Stimulated activated CD8-positive, alpha-beta memory T cell treated with anti-CD3 and anti-CD28 coated beads, Interleukin-15, amount 100 ng/mL, for 24 hours (primary cell): Measurements from ENCODE around the gene KCTD11.

ENCODE experiments used
- DNase-seq: peaks from one replicate; pipeline ENCODE4 v3.0.0-alpha.2; 2020; ENCODE audit warnings: low read depth

Gene KCTD11

DNA sequence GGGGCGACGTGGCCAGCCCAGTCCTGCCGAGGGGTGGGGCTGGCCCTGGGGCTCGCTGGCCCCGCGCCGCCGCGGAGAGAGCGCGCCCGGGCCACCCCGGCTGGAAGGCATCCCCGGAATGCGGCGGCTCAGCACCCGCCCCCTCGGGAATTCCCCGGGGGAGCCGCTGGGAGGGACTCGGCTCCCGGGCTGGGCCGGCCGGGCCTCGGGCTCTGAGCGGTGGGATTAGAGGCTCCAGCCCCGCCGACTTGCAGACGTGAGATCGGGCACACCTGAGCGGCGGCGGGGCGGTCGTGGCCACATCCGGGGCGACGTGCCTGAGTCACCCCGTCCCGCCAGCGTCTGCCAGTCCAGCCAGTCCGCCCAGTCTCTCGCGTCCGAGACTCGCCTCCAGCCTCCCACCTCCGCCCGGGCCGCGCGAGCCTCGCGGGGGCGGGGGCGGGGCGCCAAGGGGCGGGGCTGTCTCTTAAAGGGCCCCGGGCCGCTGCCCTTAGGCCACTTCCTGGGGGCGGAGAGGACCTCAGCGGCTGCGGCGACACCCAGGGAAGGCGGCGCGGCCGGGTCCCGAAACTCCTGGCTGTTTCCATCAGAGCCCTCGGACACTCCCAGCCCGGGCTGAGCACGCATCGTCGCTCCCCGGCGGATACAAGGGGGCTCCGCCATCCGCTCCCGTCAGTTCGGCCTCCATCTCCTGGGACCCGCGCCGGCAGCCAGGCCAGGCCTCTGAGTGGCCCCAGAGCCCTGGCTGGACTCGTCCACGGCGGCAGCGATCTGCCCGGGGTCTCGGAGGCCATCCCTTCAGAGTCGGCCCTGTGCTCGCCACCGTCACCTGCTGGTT is at the start of gene KCTD11:
Gene KCTD11, plus strand, starts transcription at position 498 of the 838 bp plus-strand sequence.
- DNase-seq, result peak; percentile 43

DNA sequence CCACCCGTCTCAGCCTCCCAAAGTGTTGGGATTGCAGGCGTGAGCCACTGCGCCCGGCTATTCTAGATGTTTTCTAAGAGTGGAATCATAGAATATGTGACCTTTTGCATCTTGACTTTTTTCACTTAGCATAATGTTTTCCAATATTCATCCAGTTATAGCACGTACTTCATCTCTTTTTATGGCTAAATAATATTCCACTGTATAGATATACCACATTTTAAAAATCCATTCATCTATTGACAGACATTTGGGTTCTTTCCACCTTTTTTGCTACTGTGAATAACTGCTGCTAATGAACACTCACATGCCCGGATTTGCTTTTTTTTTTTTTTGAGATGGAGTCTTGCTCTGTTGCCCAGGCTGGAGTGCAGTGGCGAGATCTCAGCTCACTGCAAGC is 47.8 kb upstream of the KCTD11 start:
- DNase-seq, result no peak

DNA sequence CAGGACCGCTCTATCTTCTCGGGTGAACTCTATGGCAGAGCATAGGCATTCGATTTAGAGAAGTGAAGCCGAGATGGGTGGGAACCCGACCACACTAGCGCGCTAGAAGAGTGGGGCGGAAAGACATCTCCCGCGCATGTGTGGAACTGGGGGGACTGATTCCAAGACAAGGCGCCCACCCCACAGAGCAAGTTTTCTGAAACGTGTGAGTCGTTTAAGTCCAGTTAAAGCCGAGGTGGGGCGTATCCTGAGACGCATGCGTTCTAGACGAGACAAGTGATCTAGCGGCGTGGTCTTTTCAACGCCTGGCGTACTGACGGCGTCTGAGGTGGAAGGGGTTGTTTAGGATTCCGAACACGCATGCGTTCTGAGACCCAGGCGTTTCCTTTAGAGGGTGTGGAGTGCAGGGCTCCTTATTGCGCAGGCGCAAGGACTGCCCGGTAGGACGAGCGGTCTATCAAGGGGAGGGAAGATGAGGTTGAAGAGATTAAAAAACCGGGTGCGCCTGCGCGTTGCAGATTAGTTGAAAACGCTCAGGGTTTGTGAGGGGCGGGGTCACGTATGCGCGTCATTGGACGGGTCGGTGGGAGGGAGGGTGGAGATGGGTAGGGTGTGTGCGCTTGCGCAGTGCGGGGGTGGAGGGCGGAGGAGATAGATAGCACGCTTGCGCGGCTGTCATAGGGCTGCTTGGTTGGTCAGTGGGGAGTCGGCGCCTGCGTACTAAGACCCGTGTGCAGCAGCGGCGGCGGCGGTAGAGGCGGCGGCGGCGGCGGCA is 44.9 kb upstream of the KCTD11 start, which contains the start of gene EIF5A:
Gene EIF5A, plus strand, starts transcription at position 718 of the 775 bp plus-strand sequence. CDS start 2,008 bp downstream, outside the sequence.
- peak; percentile 100 for DNase-seq

DNA sequence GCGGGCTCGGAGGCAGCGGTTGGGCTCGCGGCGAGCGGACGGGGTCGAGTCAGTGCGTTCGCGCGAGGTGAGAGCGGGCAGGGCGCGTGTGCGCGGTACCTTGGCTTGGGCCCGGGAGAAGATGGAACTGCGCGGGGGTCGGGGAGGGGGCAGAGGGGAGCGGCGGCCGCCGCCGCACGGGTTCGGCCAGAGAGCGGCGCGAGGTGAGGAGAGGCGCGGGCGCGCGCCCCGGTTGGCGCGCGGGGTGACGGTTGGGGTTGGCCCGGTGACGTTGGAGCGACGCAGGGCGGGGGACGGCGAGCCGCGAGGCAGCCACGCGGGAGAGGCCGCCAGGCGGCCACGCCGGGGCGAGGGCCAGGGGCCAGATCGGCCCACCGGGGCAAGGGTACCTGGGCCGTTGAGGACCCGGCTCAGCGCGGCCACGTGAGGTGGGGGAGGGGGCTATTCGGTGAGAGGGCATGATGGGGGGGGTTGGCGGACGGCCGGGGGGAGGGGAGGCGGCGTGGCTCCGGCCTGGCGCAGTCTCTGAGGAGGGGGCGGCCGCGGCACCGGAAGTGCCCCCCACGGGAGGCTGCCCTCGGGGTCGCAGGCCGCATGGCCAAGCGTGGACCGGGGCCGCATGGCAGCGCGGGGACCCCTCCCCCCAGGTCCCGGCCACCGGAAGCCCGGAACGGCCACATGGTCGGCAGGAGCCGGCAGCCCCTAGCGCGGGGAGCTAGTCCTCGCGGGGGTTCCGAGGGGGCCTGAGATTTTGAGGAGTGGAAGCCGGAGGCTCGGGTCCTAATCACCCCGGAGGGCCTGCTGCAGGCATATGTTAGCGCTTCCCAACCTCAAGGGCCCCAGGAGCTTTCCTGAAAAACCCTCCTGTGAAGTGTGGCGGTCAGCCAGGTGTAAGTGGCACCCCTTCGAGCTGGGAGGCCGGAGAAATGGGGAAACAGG is 44.0 kb upstream of the KCTD11 start:
- no peak for DNase-seq

DNA sequence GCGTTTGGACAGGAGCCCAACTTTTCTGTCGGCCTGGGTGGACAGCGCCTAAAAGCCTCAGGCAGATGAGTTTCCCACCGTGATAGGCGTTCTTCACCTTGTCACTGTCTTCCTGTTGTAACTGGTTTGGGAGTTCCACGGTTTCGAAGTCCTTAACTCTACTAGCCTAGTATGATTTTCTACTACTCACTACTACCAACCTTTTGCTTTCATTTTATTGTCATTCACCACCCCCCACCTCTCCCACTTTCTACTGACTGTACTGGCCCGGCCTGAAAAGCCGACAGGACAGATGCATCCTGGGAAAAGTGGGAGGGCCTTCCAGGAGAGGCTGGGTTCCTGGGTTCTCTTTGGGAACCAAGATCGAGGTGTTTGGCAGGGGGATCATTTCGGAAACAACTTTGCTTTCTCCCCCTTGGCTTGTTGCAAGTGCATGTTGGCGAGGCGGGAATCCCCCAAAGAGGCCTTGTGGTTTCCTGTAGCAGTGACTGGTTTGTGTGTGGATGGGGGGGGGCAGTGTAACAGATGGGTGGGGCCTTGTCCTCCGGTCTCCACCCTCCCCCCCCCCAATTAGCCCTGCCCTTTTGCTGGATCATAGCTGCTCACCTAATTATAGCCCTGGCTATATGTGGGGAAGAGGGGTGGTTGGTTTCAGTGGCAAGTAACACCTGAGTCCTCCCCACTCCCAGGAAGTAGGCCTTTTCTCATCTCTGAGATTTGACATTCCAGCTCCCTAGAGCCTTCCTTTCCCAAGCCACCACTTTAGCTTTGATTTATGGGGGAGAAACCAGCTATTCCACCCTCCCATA is 43.1 kb upstream of the KCTD11 start:
- DNase-seq, result peak; percentile 55

DNA sequence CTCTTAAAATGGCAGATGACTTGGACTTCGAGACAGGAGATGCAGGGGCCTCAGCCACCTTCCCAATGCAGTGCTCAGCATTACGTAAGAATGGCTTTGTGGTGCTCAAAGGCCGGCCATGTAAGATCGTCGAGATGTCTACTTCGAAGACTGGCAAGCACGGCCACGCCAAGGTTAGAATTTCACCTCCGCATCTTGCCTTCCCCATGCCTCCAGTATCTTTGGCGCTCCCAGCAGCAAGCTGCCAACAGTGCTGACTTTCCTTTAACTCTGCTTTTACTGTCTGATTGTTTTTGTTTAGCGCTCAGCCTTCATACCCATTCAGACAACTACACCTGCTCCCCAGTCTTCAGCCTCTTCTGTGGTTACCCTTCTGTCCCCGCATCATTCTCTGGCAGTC is 42.3 kb upstream of the KCTD11 start:
- no peak for DNase-seq

DNA sequence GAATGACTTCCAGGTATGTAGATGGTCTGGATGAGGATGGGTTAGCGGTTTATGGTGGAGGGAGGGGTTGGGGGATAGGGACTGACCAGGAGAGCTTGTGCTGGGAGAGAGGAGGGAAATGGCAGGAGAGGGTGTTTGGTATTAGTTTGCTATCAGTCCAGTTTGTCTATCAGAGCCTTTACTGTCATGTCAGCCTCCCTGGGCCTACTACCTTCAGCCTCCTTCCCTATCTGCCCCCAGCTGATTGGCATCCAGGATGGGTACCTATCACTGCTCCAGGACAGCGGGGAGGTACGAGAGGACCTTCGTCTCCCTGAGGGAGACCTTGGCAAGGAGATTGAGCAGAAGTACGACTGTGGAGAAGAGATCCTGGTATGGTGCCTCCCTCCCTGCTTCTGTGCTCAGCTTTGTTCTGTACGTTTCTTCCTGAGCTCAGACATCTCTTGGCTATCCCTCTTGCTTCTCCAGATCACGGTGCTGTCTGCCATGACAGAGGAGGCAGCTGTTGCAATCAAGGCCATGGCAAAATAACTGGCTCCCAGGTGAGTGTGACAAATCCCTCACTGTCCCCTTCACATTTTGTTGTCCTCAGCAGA is 40.8 kb upstream of the KCTD11 start:
- DNase-seq, result no peak

DNA sequence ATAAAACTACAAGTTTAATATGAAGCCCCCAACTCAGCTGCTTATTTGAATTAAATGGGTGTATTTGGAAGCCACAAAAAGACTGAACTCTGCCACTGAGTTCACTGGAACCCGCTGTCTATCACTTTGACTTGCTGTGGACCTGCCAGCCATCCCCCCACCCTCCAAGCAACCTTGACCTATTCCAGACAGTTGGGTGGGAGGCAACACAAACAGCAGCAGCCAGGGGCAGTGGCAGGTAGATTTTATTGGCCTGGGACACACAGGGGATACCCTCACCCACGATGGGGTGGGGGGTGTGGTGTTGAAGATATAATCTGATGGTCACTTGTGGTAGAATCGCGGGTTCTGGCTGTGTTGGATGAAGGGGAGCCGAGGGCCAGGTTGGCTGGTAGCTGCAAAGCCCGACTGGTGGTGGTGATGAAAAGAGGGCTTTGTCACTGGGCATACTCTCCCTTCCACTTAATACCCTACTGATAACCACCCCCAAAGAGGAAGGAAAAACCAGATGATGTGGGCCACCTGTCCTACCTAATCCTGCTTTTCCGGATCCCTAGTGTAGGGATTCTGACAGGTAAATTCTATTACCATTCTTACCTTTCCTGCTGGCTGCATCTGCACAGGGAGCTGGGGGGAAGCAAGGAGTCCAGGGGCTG is 39.4 kb upstream of the KCTD11 start:
- no peak for DNase-seq

DNA sequence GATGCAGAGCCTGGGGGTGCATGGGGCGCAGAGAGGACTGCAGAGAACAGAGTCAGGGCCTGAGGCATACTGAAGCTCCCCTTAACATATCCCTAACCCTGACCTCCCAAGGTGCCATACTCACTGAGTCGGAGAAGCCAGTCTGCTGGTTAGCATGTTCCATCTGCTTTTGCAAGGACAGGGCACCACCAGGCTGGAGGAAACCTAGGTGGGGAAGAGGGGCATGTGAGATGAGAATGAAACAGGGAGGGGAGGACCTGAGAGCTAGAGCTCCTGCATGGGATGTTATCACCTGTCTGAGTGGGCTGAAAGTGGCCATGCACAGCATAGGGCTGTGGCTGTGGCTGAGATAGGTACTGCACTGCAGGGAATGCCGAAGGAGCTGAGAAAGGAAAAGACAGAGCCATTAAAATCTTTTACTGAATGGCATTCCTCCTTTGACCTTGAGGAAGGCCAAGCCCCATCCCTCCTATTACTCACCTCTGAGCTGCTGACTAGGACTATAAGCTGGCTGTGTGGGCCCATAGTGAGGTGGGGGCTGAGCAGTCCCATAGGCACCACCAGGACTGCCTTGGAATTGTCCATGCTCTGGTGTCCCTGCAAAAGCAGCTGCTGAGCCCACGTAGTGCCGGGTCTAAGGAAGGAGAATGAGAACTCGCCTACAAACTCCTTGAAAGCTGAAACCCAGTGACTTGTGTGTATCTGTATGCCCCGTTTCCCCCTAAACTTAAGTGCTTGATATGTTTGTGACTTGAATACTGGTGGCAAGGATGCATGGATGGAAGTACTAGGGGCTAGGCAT is 38.7 kb upstream of the KCTD11 start:
- no peak for DNase-seq

DNA sequence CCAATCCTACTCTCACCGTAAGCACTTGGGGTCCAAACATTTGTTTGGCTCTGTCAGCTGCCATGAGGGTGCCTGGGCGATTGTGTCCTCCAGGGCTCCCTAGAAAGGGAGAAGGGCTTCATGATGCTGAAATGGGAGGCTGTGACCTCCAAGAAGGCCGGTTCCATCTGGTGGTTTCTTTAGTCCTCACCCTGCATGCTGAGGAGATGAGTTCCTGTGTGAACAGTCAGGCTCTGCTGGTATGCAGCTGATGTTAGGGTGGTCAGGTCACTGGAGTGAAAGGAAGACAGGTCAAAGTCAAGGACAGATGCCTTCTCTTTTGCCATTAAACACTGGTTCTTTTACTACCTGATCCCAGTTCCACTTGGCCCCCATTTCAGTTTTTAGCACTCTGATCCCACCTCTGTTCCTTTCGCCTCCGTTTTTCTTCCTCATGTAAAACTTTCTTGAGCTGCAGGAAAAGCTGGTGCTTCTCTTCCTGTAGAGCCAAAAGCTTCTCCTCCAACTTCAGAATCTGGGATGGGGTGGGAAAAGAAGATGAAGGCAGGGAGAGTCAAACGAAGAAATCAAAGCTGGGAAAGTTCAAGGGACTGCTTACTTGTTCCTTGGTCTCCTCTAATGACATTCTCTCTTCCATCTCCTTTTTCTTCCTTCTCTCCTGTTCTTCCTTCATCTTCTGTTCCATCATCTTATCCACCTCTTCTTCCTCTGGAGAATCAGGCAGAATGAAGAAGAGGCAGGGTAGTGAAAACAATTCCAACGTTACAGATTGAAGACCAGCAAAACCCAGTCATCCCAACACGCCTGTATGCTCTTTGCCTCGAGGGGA is 37.9 kb upstream of the KCTD11 start:
- DNase-seq, result no peak

DNA sequence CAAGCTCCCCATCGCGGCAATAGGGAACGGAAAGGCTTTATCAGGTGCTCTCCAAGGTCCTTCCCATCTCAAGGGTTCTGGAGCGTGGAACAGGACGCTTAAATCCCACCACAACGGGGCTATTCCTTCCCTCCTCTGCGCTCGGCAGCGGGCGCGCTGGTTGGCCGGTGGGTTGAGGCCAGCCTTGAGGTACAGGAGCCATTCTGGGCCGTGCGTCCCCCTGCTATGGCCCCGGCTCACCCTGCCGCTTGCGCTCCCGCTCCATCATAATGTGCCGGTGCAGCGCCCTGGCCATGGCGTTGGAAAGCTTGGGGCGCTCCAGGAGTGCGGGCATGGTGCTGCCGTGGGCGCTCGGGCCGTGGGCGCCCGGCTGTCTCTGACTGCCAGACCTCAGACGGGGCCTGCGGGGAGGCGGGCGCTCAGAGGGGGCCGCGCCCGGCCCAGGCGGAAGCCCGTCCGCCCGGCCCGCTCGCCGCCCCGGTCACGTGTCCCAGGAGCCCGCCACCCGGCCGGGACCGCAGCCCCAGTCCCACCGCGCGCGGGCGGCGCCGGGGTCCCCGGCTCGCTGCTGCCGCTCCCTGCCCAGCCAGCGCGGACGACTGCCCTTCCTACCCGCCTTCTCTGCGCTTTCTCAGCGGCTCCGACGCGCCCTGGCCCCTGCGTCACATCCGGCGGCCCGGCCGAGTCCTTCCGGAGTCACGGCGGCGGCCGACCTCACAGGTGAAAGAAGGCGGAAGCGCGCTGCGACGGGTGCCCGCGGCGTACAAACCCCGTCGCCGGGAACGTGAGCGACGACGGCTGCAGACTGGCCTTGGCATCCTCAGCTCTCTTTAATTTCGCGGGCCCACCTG is 37.0 kb upstream of the KCTD11 start, which contains the start of gene GPS2:
Gene GPS2, minus strand, starts transcription at position 642 of the 851 bp plus-strand sequence. Its CDS starts 308 bp downstream, at position 334.
- DNase-seq, result peak; percentile 89

DNA sequence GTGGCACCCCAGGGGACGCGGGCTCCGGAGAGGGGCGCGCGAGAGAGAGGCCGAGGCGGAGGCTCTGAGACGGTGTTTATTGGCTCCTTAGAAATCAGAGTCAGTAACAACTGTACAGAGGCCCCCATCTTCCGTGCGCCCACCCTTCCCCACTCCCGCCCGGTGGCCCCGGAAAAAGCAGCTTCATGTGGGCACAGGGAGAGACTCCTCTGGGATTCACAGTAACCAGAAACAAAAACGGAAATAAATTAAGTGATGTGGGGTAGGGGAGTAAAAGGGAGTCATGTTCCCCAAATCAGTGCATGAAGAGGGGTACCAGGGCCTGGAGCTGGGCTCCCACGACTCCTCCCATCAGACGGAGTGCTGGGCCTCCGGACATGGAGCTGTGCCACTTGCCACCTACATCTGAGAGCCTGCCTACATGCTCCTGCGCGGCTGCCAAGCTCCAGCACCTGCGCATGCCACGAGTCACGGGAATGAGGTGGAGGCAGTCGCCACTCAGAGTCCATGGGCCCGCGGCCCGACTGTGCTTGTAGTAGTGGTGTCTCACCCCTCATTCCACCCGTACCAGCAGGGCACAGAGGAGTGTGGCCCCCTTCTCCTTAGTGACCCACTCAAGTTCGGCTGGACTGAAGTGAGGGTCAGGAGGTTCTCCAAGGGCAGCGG is 36.3 kb upstream of the KCTD11 start:
- DNase-seq, result no peak

DNA sequence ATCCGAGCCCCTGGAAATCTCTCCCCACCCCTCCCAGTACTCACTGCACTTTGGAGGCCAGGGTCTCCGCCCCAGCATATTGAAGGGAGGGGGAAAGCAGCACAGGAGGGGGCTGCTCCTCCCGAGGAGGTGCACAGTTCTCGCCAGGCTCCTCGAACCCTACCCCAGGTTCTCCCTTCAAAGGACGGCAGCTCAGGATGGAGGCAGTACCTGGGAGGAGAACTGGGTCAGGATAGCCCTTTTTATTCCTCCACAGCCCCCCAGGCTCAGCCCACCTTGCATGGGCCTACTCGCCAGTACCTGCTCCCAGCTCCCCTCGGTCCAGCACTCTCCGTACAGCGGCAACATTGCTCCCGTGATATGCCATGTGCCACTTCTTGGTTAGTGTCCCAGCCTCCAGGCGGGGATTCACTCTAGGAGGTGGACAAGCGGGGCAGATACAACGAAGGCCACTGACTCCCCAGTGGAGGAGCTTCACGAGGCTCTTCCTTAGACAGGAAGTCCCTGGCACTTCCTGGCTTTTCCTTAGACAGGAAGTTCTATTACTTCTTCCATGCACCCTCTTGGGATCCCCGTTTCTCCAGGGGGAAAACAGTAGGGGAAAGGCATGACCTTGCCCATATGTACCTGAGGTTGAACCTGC is 34.7 kb upstream of the KCTD11 start:
- DNase-seq, result no peak

DNA sequence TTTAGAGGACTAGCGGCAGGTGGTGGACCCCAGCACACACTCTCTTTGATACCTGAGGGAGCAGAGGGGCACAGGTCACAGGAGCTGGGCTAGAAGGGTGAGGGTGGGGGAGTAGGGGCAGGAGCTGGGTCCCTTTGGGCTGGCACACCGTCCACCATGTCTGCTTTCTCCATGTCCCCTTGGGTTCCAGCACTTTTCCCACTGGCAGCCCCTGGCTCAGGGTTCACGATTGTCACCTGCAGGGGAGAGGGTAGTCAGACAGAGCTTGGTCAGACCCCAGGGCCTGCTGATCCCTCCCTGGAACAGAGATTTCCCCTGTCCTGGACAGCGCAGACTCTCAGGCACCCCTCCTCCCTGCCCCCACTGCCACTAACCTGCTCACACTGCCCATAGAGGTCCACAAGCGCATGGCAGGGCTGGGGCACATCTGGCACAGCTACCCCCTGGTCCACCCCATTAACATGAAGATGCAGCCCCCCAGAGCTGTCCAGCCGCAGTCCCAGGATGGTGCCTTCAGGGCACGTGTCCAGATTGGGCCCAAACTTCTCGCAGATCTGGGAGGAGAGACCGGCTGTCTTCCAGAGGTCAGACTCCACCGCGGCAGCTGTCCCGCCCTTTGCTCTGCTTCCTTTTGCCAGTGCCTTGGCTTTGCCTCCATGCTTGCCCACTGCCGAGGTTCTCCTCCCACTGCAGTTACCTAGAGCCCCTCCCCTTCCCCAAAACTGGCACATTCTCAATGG is 33.7 kb upstream of the KCTD11 start:
- DNase-seq, result no peak

DNA sequence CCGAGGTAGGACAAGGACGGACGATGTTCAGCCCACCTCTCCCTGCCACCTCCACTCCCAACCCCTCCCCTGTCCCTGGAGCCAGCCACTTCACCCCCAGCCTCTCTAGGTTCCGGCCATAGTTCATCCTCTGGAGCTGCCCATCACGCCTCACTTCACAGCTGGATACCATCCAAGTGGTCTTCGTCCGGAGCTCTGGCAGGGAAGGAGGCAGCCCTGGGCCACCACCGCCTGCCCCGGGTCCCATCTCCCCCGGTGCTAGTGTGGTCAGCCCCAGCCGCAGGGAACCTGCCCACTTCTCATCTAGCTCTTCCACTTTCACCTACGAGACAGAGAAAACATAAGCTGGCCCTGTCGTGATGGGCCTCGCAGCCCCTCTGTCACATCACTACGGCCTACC is 30.5 kb upstream of the KCTD11 start:
- DNase-seq, result no peak
